T47D (cell line): ENCODE measurements around the gene PSMG4.
A peak's percentile ranks its signal among the peaks of the same experiment; 100 is the strongest.

ENCODE experiments used
- DNase-seq, 2 experiments: peaks; one replicate each; pipeline versions ENCODE4 v3.0.0 to v3.0.0-alpha.2; 2011 to 2012; ENCODE audit warnings: low read depth in 1 of 2, low spot score in 1 of 2
- JUND ChIP-seq: IDR thresholded peaks from 2 replicates; pipeline ENCODE4 v1.6.1; 2012; ENCODE audit warnings: low read depth
- in situ Hi-C: cut with HindIII; loops from 2 replicates; pipeline ENCODE4 v1.10.0; 2016; ENCODE audit warnings: low sequenced_read_pairs, low pct_unique_long_range_greater_than_20kb

Gene PSMG4

GRCh38 chr6:3226481-3227362 lies 32.0 kb upstream of the PSMG4 start:
- no peak for TF ChIP-seq JUND
- in situ Hi-C loops, result no loop called here
- DNase-seq, result peak; percentile 15 to 44

GRCh38 chr6:3227363-3228045 lies 31.2 kb upstream of the PSMG4 start, which contains the start of gene TUBB2B:
TUBB2B (minus strand) TSS chr6:3227653; CDS start chr6:3227543, 110 bp downstream.
- TF ChIP-seq JUND, result no peak
- in situ Hi-C loops, result no loop called here
- peak in 1 of 2 experiments; percentile 7 for DNase-seq

GRCh38 chr6:3228046-3228671 lies 30.6 kb upstream of the PSMG4 start:
- peak in 1 of 2 experiments; percentile 13 for DNase-seq
- TF ChIP-seq JUND, result no peak
- in situ Hi-C loops, result no loop called here

GRCh38 chr6:3228771-3229565 lies 29.8 kb upstream of the PSMG4 start:
- TF ChIP-seq JUND, result no peak
- in situ Hi-C loops, result no loop called here
- peak in 1 of 2 experiments; percentile 44 for DNase-seq

- DNase-seq, result peak in 1 of 2 experiments; percentile 31
- in situ Hi-C loops, result no loop called here
- no peak for TF ChIP-seq JUND
Measured at GRCh38 chr6:3229566-3230178, 29.1 kb upstream of the PSMG4 start.

GRCh38 chr6:3230256-3230882 lies 28.4 kb upstream of the PSMG4 start:
- no peak for DNase-seq
- no peak for TF ChIP-seq JUND
- in situ Hi-C loops, result no loop called here

GRCh38 chr6:3230900-3231246 lies 27.9 kb upstream of the PSMG4 start:
- no peak for TF ChIP-seq JUND
- in situ Hi-C loops, result no loop called here
- DNase-seq, result no peak

- TF ChIP-seq JUND, result no peak
- in situ Hi-C loops, result no loop called here
- DNase-seq, result no peak
Measured at GRCh38 chr6:3231247-3232016, 27.3 kb upstream of the PSMG4 start.

- DNase-seq, result no peak
- in situ Hi-C loops, result no loop called here
- TF ChIP-seq JUND, result no peak
Measured at GRCh38 chr6:3232017-3232945, 26.5 kb upstream of the PSMG4 start.

GRCh38 chr6:3233321-3233720 lies 25.4 kb upstream of the PSMG4 start:
- in situ Hi-C loops, result no loop called here
- no peak for DNase-seq
- no peak for TF ChIP-seq JUND
